Stimulated activated CD4-positive, alpha-beta T cell treated with anti-CD3 and anti-CD28 coated beads, Interleukin-1b, Interleukin-23, amount 100 ng/mL, for 4 hours (primary cell): ENCODE data around the gene CYB5B.

Experiments
- DNase-seq, 2 donors: peaks; one replicate each; pipeline ENCODE4 v3.0.0-alpha.2; 2020; ENCODE audit warnings: low read depth in 2 of 2

Gene CYB5B, protein sequence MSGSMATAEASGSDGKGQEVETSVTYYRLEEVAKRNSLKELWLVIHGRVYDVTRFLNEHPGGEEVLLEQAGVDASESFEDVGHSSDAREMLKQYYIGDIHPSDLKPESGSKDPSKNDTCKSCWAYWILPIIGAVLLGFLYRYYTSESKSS

DNA sequence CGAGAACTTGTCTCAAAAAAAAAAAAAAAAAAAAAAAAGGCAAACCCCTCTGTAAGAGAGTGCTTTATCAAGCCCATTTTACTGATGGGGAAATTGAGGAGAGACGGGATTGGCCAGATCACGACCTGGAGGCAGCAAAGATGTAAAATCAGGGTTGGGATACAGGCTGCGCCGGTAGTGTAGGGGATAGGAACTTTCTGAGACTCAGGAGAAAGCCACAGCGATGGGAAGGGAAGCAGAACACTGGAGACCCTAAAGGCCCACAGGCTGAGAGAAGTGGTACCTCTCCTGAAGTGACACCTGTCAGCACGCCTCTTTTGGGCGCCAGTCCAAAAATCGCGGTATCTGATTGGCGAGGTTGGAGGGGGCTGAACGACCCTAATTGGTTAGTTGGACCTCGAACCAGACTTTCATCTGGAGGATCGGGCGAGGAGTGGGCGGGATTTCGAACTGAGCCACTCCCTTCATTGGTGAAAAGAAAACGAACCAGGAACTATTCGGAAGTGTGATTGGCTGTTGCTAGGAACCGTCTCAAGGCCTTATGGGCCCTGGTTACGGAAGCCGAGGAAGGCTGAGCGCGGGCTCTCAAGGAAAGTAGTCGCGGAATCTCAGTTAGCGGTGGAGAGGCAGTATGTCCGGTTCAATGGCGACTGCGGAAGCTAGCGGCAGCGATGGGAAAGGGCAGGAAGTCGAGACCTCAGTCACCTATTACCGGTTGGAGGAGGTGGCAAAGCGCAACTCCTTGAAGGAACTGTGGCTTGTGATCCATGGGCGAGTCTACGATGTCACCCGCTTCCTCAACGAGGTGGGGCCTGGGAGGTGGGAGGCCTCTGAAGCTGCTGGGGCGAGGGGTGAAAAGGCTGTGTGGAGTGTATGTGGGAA, at the start of gene CYB5B:
TSS of gene CYB5B (plus strand) at position 567 of the 882 bp plus-strand sequence. CDS start at position 632, 65 bp downstream.
- peak; percentile 88 to 93 for DNase-seq

GRCh38 chr16:69376393-69377059, 47.9 kb upstream of the CYB5B start:
- DNase-seq, result no peak

DNA sequence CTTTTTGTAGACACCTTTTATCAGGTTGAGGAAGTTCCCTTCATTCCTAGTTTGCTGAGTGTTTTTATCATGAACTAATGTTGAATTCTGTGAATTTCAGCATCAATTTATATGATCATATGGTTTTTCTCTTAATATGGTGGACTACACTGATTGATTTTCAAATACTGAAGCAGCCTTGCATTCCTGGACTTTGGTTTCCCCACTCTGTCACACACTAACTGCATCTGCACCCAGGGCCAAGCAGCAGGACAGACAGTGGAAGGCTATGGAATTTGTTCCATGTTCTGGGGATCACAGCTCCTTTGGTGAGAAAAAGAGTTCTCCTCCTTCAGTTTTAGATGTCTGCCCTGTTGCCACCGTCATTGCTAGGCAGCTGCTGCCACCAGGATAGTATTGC, 46.4 kb upstream of the CYB5B start:
- DNase-seq, result no peak

DNA sequence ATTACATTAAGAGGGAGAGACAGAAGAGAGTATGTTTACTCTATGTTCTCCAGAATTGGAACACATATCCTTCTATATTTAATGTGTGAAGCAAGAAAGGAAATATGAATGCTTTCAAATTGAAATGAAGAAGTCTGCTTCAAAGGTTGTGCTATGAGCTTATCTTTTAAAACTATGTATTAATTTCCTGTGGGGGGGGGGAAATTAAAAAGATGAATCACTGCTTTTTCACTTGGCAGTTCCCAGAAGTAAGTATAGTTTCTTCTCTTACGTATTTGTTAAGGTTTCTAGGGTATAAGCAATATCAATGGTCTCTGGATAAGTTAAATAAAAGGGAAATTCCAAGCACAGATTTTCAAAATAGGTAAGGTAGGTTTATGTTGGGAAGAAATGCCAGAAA, 45.7 kb upstream of the CYB5B start:
- DNase-seq, result no peak

- DNase-seq, result no peak
Measured at GRCh38 chr16:69381231-69381630, 43.2 kb upstream of the CYB5B start.

DNA sequence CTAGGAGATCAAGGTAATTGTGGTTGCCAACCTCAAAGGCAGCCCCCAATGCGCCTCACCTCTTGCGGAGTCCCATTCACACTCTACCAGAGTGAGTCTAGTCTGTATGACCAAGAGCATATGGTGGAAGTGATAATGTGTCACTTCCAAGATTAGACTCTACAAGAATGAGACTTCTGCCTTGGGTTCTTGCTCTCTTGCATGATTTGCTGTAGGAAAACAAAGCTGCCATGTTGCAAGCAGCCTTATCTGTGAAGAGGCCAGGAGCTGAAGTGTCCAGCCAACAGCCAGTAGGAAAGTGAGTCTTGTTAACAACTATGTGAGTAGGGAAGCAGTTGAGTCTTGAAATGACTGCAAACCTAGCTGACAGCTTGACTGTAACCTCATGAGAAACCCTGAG, 42.0 kb upstream of the CYB5B start:
- DNase-seq, result no peak

DNA sequence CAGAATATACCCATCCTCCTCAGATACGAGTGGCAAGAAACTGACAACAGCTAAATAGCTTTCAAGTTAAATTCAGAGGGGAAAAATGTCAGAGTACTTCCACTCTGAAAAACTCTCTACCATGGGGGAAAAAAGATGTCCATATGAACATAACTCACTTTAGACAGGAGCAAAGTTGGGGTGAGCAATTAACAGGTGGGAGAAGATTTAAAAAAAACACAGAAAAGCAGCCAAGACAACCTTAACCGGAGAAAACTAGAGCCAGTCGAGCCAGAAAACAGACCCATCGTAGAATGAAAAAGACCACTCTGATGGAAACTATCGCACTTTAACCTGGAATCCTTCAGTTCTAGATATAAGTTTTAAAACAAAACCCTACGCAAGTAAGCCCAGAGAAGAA, 39.4 kb upstream of the CYB5B start:
- DNase-seq, result no peak

DNA sequence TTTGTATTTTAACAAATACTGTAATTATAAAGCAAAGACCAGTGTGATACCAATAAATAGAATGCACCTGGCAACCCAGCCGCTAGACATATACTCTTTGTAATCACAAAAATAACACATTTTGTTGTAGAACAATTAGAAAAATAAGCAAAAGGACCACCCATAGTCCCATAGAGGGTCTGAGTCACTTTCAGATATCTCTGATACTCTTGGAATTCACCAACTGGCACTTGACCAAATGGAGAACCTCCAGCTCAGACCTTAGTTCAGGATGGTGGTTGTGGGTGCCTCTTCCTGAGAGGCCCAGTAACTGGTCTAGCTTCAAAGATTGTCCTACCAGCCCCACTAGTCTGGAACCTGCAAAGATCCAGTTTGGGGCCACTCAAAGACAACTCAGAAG, 37.8 kb upstream of the CYB5B start:
- DNase-seq, result no peak

- DNase-seq, result no peak
Measured at GRCh38 chr16:69393898-69394849, 30.2 kb upstream of the CYB5B start.

- no peak for DNase-seq
Measured at GRCh38 chr16:69395859-69396186, 28.6 kb upstream of the CYB5B start.

DNA sequence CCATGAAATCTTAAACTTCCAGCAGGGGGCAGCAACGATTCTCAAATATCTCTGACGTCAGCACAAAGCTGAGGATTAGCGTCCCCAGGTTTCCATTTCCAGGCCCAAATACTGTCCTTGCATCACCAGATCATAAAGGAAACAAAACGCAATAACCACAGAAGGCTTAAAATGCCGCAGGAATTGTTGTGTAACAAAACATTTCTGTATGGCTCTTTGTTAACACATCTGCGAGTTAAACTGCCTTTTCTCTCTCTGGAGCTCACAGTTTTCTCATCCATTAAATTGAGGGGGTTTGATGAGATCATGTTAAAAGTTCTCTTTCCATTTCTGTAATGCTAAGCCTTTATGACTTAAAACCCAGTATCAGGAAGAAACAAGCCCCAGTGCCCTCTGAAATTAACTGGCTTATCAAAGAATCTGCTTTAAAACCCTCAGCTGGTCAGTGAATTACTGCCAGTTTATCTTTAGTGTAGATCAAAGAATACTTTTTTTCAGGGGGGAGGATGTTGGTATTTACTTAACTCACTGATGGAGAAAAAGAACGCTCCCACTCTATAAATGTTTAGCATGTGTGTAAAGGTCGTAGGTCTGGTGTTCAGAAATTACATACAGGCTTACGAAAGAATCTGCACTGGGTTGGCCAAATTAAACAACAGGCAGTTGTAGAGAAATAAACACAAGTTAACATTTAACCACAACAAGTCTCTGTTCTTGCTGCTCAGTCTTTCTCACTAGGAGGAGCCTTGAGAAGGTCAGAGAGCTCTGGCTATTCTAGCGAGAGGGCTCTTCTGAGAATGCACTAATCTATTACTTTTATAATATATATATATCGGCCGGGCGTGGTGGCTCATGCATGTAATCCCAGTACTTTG, 28.0 kb upstream of the CYB5B start:
- DNase-seq, result peak; percentile 39 to 74

- no peak for DNase-seq
Measured at GRCh38 chr16:69397821-69398521, 26.4 kb upstream of the CYB5B start.

DNA sequence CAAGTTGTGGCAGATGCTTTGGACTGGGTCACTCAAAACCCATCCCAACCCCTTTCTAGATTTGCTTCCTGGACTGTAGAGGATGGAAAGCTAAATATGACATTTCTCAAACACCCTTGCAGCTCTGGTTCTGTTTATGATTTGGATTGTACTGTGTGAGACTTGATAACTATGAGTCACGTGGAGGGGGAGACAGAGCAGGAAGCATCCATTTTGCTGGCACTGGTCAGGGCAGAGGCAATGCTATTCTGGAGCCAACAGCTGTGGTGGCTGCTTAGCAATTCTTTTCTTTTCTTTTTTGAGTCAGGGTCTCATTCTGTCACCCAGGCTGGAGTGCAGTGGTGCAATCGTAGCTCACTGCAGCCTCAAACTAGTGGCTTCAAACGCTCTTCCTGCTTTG, 25.1 kb upstream of the CYB5B start:
- DNase-seq, result no peak

DNA sequence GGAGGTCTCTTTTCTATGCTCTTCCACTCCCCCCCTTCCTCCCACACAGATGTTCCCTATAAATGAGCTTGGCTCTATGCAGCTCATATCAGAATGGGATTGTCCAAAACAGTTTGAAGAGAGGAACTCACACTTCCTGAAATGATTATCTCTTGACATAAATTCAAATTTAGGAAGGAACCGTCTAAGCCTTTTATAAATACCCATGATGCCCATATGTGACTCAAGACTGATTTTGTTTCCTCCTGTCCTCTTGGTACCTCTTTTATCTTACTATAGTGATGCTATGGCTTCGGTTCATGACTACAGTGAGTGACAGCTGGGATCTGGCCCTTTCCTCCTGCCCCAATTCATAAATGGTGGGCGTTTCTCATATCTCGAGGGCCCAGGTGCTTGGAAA, 22.0 kb upstream of the CYB5B start:
- no peak for DNase-seq

DNA sequence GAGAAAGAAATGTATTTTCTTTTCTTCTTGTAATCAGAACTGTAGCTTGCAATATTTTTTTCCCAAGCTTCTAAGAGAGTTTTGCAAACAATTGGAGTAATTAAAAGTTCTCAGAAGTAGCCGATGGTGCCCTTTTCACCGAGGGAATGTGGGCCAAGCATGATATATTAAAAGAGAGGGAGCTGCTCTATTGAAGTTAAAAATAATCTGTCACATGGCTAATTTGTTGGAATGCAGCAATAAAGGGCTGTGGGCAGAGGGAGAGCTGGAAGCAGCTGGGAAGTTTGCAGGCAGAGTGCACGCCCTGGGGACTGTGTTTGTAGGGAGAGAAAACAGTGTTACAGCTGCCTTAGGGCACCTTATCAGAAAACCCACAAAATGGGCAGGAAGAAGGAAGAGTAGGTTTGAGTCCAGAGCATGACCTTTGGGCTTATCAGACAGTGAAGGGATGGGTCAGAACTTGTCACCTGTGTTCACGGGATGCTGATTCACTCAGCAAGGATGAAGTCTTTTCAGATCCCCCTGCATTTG, 20.1 kb upstream of the CYB5B start:
- no peak for DNase-seq

DNA sequence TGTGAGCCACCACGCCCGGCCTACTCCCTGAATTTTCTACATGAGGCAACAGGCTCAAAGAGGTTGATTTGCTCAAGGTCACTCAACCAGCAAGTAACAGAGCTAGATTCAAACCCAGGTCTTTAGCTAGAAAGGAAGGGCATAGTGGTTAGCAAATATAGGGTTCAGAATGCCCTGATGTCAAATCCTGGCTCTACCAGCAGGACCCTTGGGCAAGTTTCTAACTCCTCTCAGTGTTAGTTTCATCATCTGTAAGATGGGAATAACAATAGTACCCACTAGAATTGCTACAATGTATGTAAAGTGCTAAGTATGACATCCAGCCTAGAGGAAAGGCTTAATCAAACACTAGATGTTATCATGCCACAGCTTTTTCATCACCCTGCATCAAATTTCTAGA, 19.1 kb upstream of the CYB5B start:
- no peak for DNase-seq

DNA sequence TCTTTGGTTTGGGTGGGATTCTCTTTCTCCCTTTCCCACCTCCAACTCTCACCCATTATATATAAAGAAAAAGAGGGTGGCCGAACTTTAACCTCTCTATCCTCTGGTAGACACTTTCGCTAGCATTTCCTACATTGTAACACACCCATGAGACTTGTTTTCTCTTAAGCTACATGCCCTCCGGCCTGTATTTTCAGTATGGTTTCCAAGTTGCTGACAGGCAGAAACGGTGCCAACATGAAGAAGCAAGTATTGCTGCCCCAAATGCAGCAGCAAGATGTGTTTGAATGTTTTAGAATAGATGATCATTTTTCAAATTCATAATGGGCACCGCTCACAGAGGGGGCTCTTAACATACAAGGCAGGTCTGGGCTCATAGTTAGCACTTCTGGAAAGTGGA, 18.7 kb upstream of the CYB5B start:
- no peak for DNase-seq

GRCh38 chr16:69406780-69407331, 17.6 kb upstream of the CYB5B start:
- DNase-seq, result no peak

DNA sequence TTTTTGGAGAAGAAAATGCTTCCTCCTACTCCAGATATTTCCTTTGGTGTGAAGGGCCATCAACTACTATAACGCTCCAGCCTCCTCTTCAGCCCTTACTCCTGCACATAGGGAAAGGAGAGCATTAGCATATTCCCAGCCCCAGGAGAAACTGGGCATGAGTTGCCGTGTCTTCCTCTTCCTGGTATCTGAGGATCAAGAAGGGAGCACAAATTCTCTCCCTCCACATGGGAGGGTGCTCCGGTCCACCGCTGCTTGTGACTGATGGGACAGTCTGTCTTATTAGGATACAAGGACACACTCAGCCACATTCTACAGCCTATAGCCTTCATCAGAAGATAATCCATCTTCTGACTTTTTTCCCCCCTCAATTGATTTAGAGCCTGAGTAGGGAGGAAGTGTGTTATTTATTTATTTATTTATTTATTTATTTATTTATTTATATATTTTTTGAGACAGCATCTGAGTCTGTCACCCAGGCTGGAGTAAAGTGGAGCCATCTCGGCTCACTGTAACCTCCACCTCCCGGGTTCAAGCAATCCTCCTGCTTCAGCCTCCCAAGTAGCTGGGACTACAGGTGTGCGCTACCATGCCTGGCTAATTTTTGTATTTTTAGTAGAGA, 16.6 kb upstream of the CYB5B start:
- DNase-seq, result no peak
